ENCODE data around the gene SYT2.
"Not testable (repeated sequence)": the region's sequence is repeated elsewhere in the genome, so short reads cannot be mapped to it uniquely, and the experiment has no call there.

Gene SYT2

GRCh38 chr1:202565890-202566602 lies 144.2 kb downstream of the SYT2 start:
- DNase-seq: no peak

GRCh38 chr1:202564958-202565495 lies 145.2 kb downstream of the SYT2 start:
- DNase-seq: no peak

GRCh38 chr1:202563818-202564217 lies 146.4 kb downstream of the SYT2 start:
- DNase-seq: no peak

GRCh38 chr1:202562444-202563060 lies 147.7 kb downstream of the SYT2 start:
- no peak for DNase-seq

- DNase-seq: no peak
Observed at GRCh38 chr1:202561726-202562443, 148.4 kb downstream of the SYT2 start.

GRCh38 chr1:202561240-202561639 lies 149.0 kb downstream of the SYT2 start:
- DNase-seq: no peak

- DNase-seq: not testable (repeated sequence)
Observed at GRCh38 chr1:202557662-202558061, 152.6 kb downstream of the SYT2 start.

- not testable (repeated sequence) for DNase-seq
Observed at GRCh38 chr1:202556037-202556436, 154.2 kb downstream of the SYT2 start.

- not testable (repeated sequence) for DNase-seq
Observed at GRCh38 chr1:202554619-202555018, 155.6 kb downstream of the SYT2 start.

- no peak for DNase-seq
Observed at GRCh38 chr1:202553560-202554038, 156.7 kb downstream of the SYT2 start.

- not testable (repeated sequence) for DNase-seq
Observed at GRCh38 chr1:202553078-202553477, 157.2 kb downstream of the SYT2 start.

- DNase-seq: not testable (repeated sequence)
Observed at GRCh38 chr1:202552615-202553014, 157.6 kb downstream of the SYT2 start.

- DNase-seq: no peak
Observed at GRCh38 chr1:202551683-202552082, 158.6 kb downstream of the SYT2 start.

- not testable (repeated sequence) for DNase-seq
Observed at GRCh38 chr1:202550088-202550487, 160.2 kb downstream of the SYT2 start.

- DNase-seq: no peak
Observed at GRCh38 chr1:202547215-202547614, 163.0 kb downstream of the SYT2 start.

GRCh38 chr1:202546796-202547195 lies 163.5 kb downstream of the SYT2 start:
- DNase-seq: not testable (repeated sequence)

- not testable (repeated sequence) for DNase-seq
Observed at GRCh38 chr1:202546377-202546776, 163.9 kb downstream of the SYT2 start.

GRCh38 chr1:202545647-202546303 lies 164.5 kb downstream of the SYT2 start:
- DNase-seq: not testable (repeated sequence)

- DNase-seq: not testable (repeated sequence)
Observed at GRCh38 chr1:202544766-202545449, 165.3 kb downstream of the SYT2 start.

GRCh38 chr1:202543537-202543936 lies 166.7 kb downstream of the SYT2 start:
- not testable (repeated sequence) for DNase-seq

- not testable (repeated sequence) for DNase-seq
Observed at GRCh38 chr1:202542415-202542814, 167.8 kb downstream of the SYT2 start.

- DNase-seq: not testable (repeated sequence)
Observed at GRCh38 chr1:202540858-202541257, 169.4 kb downstream of the SYT2 start.

Measured in activated T-cell treated with anti-CD3 and anti-CD28 coated beads for 4 hours (primary cell).